GM12892 (cell line): ENCODE data around the gene SLC41A1.

Experiments
- DNase-seq: peaks from one replicate; pipeline ENCODE4 v3.0.0; 2011; ENCODE audit not compliant: insufficient read length
- FAIRE-seq: peaks from 2 replicates; lab custom pipeline; 2011; peaks lifted over from hg19 to GRCh38; lab: Jason Lieb, UNC
- POLR2A ChIP-seq: IDR thresholded peaks from 2 replicates; pipeline ENCODE4 v1.6.1; 2011; ENCODE audit warnings: low read depth, low read length, control low read depth
- POLR2AphosphoS5 ChIP-seq: IDR thresholded peaks from 2 replicates; pipeline ENCODE4 v1.6.1; 2011; ENCODE audit warnings: low read depth, low read length, control low read depth
- TAF1 ChIP-seq: IDR thresholded peaks from 2 replicates; pipeline ENCODE4 v1.6.1; 2011; ENCODE audit warnings: low read depth, mild to moderate bottlenecking, control low read depth, low read length, borderline replicate concordance

SLC41A1 gene

DNA sequence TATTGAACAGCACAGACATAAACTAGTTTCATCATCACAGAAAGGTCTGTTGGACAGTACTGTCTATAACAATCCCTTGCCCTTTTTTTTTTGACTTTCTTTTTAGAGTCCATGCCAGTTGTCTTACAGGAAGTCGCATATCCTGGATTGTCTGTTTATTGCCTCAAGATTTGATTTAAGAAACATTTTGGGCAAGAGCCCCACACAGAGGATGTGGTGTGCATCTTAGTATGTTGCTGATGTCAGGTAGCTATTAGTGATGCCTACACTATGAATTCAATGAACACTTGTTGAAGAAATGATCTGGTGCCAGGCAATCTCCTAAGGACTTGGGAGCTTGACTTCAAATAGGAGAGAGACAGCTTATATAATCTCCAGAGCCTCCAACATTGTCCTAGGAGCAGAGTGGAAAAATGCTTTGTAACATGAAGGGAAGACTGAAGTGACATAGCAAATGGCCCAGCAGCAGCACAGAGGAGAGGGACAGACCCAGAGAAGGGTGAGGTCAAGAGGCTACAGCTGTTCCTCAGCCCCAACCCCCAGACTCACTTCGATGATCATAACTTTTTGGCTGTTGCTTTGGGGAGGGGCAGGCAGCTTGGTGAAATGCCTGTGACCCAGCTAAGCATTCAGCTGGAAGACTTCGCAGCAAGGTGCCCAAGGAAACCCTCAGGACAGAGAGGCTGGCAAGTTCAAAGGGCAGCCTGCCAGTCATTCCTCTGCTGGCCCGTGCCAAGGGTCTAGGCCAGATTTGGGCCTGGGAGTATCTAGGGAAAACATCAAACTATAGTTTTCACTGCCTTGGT lies 30.2 kb downstream of the SLC41A1 start:
- DNase-seq = no peak
- no peak for TF ChIP-seq TAF1
- FAIRE-seq = no peak

- TF ChIP-seq POLR2AphosphoS5 = no peak
- no peak for TF ChIP-seq TAF1
- TF ChIP-seq POLR2A = no peak
- FAIRE-seq = no peak
- no peak for DNase-seq
These were observed 32.7 kb downstream of the SLC41A1 start for GRCh38 chr1:205780335-205780734.

- TF ChIP-seq POLR2A (no peak), POLR2AphosphoS5 (no peak), TAF1 (no peak)
- FAIRE-seq = no peak
These were observed 35.0 kb downstream of the SLC41A1 start for GRCh38 chr1:205777994-205778393.

GRCh38 chr1:205775717-205776056 lies 37.3 kb downstream of the SLC41A1 start:
- TF ChIP-seq POLR2A (no peak), POLR2AphosphoS5 (no peak), TAF1 (no peak)
- no peak for DNase-seq
- FAIRE-seq = no peak

More at GRCh38 chr1:205777994-205778393, 35.0 kb downstream of the SLC41A1 start:
- DNase-seq = no peak

DNA sequence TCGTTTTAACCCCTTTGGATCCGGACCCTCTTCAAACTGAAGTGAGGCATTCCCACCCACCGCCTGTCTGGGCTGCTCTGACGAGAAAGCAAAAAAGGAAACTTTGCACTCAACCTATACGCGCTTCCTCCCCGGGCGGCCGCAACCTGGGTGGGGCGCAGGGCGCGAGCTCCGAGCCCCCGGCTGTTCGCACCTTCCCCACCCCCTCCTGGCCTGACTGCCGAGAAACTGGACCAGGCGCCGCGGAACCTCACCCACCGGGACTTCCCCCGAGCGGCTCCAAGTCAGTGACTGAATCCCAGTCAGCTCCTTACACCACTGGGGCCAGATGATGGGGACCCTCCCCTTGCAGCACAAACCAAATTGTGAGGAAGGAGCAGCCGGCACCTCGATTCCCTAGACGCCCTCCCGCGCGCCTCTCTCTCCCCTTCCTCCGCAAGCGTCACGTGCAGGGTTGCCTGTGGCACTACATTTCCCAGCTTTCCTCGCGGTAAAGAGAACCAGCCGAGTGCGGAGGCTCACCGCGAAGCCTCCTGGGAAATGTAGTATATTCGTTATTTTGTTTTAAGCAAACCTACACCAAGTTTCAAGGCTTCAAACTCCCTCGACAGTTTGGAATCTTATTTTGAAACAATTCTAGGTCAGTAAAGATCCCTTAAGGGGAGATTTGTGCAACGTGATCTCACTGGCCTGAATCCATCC lies 37.8 kb downstream of the SLC41A1 start, which contains the start of gene RAB29:
RAB29 (minus strand) TSS at position 468 of the 702 bp plus-strand sequence. CDS start 526 bp downstream, outside the sequence.
- DNase-seq (peak; percentile 62), FAIRE-seq (peak; percentile 87)
- TF ChIP-seq POLR2AphosphoS5 (no peak), POLR2A (peak; percentile 49; the same call in 1 of the 2 replicates)

GRCh38 chr1:205774198-205775014 lies 38.6 kb downstream of the SLC41A1 start:
- TF ChIP-seq POLR2A = no peak; the same call in 1 of the 2 replicates
- no peak for TF ChIP-seq TAF1
- TF ChIP-seq POLR2AphosphoS5 = no peak
- FAIRE-seq = peak; percentile 24
- DNase-seq = no peak

DNA sequence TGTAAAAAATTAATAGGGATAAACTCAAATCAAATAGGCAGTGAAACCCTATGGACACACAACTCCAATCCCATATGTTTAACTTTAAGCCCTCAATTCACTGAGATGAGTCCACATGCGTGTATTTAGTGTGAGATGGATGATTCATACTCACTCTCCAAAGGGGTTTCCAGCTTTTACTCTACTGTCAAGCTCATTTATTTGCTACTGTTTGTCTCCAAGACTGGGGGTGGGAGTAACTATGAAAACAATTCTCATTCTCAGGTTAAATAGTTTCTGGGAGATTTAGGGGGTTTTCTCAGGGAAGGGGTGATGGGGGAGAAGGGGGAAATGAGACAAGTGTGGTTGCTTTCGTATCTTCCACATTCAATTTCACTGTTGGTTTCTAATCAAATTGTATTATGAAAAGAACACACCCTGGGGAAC lies 40.4 kb downstream of the SLC41A1 start:
- TF ChIP-seq POLR2A (no peak), POLR2AphosphoS5 (no peak), TAF1 (no peak)
- DNase-seq (no peak), FAIRE-seq (no peak)

GRCh38 chr1:205770618-205771017 lies 42.4 kb downstream of the SLC41A1 start:
- TF ChIP-seq TAF1 (no peak), POLR2A (no peak)
- DNase-seq (no peak), FAIRE-seq (no peak)

- no peak for TF ChIP-seq TAF1
- TF ChIP-seq POLR2AphosphoS5 = no peak
- TF ChIP-seq POLR2A = no peak
- no peak for DNase-seq
- no peak for FAIRE-seq
These were observed 43.2 kb downstream of the SLC41A1 start for GRCh38 chr1:205769641-205770365.

DNA sequence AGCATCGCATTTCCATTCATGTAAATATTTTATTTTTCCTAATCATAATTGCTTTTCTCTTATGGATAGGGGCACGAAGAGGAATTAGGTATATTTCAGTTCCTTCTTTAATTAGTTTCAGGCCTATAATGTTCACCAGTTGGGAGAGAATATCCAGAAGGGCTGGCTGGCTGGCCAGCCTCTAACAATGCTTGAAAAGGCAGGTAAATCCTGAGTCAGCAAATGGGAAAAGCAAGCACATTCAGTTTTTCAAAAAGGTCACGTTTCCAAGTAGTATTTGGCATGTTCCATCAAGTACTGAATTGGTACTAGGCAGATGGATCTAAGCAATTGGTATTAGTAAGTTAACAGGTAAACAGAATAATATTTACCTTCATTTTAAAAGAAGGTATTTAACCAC lies 45.8 kb downstream of the SLC41A1 start:
- TF ChIP-seq POLR2AphosphoS5 = no peak
- no peak for TF ChIP-seq TAF1
- no peak for TF ChIP-seq POLR2A
- FAIRE-seq = no peak

GRCh38 chr1:205766570-205766969 lies 46.4 kb downstream of the SLC41A1 start:
- TF ChIP-seq POLR2A (no peak), POLR2AphosphoS5 (no peak), TAF1 (no peak)
- FAIRE-seq (no peak), DNase-seq (no peak)

More for the DNA sequence above, 45.8 kb downstream of the SLC41A1 start:
- no peak for DNase-seq

DNA sequence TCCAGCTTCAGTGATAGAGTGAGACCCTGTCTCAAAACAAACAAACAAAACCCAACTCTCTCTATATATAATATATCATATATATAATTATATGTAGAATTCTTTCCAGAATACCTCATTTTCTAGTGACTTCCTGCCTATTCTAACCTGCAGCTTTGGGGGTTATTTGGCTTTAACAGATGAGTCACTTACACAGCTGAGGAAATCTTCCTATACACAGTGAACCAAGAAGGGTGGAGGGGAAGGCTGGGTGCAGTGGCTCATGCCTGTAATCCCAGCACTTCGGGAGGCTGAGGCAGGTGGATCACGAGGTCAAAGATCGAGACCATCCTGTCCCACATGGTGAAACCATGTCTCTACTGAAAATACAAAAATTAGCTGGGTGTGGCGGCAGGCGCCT lies 47.0 kb downstream of the SLC41A1 start:
- DNase-seq (no peak), FAIRE-seq (no peak)
- TF ChIP-seq TAF1 (no peak), POLR2A (no peak), POLR2AphosphoS5 (no peak)

- no peak for DNase-seq
- FAIRE-seq = no peak
- TF ChIP-seq TAF1 (no peak), POLR2AphosphoS5 (no peak), POLR2A (no peak)
These were observed 48.4 kb downstream of the SLC41A1 start for GRCh38 chr1:205764578-205764977.
